AG08395 (cell line): ENCODE data around the gene CHST13.

Experiments
- DNase-seq: peaks from one replicate; pipeline ENCODE4 v3.0.0; 2012; ENCODE audit warnings: mixed read lengths, low spot score

Gene CHST13

DNA sequence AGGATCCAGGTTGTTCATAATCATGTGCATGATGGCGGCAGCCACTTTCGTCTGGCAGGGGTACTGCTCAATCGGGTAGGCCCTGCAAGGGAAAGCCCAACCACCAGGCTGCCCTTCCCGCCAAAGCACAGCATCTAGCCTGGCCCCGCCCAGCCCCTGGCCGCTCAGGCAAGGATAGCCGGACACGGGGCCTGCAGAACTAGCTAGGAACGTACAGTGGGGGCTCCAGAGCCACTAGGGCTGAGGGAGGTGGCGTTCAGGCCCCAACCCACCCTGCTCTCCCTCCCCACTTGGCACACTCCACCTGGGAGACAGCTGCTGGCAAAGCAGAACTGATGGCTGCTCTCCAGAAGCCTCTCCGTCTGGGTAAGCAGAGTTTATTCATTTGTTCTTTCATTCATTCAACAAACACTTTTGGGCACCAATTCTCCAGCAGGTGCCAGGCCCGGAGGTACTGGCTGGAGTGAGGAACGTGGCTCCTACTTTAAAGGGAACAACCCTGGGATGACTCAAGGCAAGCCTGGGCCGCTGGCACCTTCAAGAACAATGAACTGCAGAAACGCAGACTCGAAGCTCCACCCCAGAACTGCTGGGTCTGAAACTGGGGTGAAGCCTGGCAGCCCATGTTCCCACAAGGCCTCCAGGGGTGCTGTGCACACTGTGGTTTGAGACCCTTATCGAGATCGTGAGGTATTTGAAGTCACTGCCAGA is 14.2 kb upstream of the CHST13 start:
- no peak for DNase-seq

- DNase-seq, result no peak
These were observed 13.5 kb upstream of the CHST13 start for GRCh38 chr3:126510308-126510910.

DNA sequence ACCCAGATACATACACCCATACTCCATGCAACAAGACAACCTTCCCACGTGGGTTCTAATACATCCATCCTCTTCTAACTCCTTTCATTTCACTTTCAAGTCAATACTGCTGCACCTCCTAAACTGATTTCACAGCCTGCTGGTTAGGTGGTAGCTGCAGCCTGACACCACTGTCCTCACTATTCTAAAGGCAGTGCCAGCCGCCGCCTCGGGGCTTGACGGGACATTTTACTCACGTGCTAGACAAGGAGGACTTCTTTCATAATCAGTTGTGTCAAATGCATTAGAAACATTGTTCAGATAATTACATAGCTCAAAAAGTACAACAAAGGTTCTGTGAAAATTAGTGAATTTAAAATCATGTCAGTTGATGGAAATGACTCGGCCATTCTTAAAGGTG is 12.7 kb upstream of the CHST13 start:
- no peak for DNase-seq

DNA sequence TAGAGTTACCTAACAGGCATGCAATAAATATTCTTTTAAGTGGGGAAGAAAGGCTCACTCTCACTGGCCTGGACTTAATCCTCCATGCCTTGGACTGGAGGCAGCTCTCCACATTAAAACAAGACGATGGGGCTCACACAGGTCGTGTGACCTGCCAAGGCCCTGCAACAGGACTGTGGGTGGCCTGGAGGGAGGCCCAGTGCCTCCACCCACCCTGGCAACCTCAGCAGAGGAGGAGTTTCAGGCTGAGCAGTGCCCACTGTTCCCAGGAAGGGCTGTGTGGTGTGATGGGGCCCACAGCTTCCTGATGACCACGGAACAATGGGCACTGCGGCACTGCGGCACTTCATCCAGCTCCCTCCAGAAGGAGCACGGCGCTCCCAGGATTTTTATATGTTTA is 11.9 kb upstream of the CHST13 start:
- DNase-seq, result no peak

- DNase-seq, result no peak
These were observed 10.9 kb upstream of the CHST13 start for GRCh38 chr3:126512916-126513650.

- no peak for DNase-seq
These were observed 9.8 kb upstream of the CHST13 start for GRCh38 chr3:126514161-126514560.

DNA sequence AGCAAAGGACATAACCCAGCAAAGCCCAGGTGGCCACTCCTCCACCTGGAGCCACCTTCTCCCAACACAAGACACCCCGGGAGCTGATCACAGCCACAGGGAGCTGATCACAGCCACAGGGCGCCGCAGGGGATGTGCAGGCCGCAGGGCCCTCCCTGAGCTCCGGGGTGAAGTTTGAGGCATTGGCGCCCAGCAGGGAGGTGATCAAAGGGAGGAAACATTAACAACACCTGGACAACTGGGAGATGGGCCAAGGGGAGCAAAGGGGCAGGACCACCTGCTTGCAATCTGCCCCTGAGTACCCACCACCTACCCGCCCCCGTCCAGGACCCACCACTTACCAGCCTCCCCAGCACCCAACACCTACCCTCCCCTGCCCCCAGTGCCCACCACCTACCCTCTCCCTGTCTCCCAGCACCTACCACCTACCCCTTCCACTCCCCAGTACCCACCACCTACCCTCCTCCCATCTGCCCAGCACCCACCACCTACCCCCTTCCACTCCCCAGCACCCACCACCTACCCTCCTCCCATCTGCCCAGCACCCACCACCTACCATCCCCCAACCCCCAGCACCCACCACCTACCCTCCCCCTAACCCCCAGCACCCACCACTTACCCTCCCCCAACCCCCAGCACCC is 8.8 kb upstream of the CHST13 start:
- DNase-seq, result no peak

GRCh38 chr3:126516152-126516935 is 7.6 kb upstream of the CHST13 start:
- no peak for DNase-seq

DNA sequence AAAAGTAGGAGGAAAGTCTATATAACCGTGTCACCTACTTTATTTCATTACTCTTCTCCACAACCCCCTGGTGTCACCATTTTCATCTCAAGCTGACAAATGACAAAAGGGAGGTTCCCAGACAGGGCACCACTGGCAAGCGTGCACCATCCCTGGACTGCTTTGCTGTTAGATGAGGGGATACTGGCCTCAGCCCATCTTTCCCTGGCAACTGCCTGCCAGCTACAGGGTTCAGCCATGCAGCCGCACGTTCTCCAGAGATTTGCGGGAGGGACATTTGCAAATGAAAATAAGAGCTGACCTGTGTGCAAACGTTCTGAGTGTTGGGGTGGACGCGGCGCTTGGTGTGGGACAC is 7.0 kb upstream of the CHST13 start:
- DNase-seq, result no peak

DNA sequence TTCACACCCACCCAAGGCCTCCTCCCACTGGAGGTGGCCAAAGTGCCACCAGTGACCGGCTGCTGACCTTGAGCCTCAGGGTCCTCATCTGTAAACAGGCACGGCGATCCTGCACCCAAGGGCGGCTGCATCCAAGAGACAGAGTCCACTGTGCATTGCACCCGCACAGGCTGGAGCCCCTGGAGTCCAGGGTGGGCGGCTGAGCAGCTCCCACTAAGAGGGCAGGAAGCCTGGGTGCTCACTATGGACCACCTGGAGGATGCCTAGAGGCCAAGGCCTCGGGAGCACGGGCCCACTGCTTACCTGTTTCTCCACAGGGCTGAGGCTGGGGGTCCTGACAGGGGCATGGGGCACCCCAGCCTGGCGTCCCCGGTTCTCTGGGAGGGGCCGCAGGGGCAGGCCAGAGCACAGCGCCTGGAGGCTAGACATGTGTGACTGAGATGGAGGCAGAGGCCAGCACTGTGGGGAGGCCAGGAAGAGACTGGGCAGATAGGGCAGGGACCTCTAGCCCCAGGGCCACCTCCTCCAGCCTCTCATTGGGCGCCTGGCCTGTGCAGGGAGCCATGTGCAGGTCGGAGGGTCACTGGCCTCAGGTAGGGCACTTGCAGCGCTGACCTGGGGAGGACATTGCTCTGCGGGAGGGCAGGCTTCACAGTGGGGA is 6.5 kb upstream of the CHST13 start, which contains the start of gene UROC1:
Gene UROC1, minus strand, starts transcription at position 483 of the 661 bp plus-strand sequence. Its CDS starts 54 bp downstream, at position 429.
- DNase-seq, result no peak

GRCh38 chr3:126517986-126518778 is 5.8 kb upstream of the CHST13 start:
- no peak for DNase-seq

GRCh38 chr3:126518779-126519177 is 5.2 kb upstream of the CHST13 start:
- DNase-seq, result no peak

GRCh38 chr3:126519506-126520455 is 4.2 kb upstream of the CHST13 start:
- no peak for DNase-seq

- DNase-seq, result no peak
These were observed 2.6 kb upstream of the CHST13 start for GRCh38 chr3:126521122-126521891.

DNA sequence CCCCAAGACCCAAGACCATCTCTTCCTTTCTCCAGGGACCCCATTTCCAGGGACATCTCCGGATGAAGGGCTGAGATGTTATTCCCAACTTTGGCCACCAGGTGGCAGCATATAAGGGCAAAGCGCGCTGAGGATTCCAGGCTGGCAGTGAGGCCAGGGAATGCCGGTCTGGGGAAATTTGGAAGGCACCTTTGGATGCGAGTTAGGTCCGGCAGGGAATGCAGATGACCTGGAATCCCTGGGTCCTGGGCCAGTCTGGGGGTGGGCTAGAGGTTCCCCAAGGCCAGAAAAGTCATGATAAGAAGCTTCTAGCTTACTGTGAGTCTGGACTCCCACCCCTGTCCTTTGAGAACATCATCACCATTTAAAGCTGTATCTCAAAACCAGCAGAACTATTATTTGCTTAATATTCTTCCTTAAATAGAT is 1.6 kb upstream of the CHST13 start:
- peak; percentile 83 for DNase-seq

GRCh38 chr3:126524429-126524988 is 554 bp downstream of the CHST13 start:
- no peak for DNase-seq

- DNase-seq, result no peak
These were observed 1.3 kb downstream of the CHST13 start for GRCh38 chr3:126525091-126525852.
